Thyroid gland (tissue), 4 donors: ENCODE results near the gene RSAD2.

Experiments used
- POLR2A ChIP-seq, 2 donors: fragments of 450-650 bp; IDR thresholded peaks; one replicate each; pipeline ENCODE4 v1.6.1; 2017; ENCODE audit warnings: antibody characterized with exemption in 2 of 2, mild to moderate bottlenecking in 2 of 2, moderate library complexity in 1 of 2
- TF ChIP-seq, protein P1 (sequence below), 6 experiments: fragments of 200-600 bp in 3 of 6; fragments of 450-650 bp in 3 of 6; sonication (generic) in 3 of 6; IDR thresholded peaks; one replicate each; pipeline ENCODE4 v1.5.1; 2016 to 2019; ENCODE audit warnings: antibody characterized with exemption in 6 of 6, mild to moderate bottlenecking in 2 of 6, inconsistent platforms in 1 of 6, moderate library complexity in 1 of 6

DNA sequence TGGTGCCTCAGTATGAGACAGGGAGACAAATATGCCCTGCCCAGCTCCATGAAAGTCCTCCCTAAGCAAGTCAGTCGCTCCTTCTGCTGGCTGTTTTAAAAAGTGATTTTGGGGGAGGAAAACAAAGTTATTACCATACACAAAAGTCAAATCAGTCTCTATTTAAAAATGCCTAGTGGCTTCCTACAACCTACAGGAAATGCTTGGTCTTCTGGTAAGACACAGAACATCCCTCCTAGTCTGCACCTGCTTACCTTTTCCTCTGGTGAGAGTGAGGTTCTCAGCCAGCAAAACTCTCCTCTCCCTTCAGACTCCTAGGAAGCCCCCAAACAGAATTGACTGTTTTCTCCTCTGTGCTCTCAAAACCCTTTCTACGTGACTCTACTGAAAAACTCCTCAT is 25.4 kb upstream of the RSAD2 start:
- TF ChIP-seq POLR2A (IDR thresholded peaks at IDR 0.05): no peak
- TF ChIP-seq, protein P1, sequence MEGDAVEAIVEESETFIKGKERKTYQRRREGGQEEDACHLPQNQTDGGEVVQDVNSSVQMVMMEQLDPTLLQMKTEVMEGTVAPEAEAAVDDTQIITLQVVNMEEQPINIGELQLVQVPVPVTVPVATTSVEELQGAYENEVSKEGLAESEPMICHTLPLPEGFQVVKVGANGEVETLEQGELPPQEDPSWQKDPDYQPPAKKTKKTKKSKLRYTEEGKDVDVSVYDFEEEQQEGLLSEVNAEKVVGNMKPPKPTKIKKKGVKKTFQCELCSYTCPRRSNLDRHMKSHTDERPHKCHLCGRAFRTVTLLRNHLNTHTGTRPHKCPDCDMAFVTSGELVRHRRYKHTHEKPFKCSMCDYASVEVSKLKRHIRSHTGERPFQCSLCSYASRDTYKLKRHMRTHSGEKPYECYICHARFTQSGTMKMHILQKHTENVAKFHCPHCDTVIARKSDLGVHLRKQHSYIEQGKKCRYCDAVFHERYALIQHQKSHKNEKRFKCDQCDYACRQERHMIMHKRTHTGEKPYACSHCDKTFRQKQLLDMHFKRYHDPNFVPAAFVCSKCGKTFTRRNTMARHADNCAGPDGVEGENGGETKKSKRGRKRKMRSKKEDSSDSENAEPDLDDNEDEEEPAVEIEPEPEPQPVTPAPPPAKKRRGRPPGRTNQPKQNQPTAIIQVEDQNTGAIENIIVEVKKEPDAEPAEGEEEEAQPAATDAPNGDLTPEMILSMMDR (IDR thresholded peaks at IDR 0.05): no peak
